Measurements from ENCODE around the gene RANBP2.

RANBP2 gene

DNA sequence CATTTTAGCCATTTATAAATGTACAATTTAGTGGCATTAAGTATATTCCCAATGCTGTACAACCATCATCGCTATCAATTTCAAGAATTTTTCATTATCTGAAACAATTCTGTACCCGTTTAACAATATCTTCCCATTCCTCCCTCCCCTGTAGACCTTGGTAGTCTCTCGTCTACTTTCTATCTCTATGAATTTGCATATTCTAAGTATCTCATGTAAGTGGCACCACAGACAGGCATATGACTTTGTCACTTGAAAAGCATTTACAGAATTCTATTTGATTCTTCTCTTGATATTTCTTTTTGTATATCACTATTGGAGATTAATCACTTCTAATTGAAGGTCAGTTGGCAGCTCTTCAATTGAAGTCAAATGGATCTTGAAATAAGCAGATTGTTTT lies 115.3 kb downstream of the RANBP2 start:
- no peak overlapping the region for H3K4me3 ChIP-seq (ENCODE audit: low read depth, low read length)

GRCh38 chr2:108835040-108835439 lies 115.8 kb downstream of the RANBP2 start:
- no peak overlapping the region for H3K4me3 ChIP-seq (ENCODE audit: low read depth, low read length)
